Right renal cortex interstitium (tissue), 3 donors: Measurements from ENCODE around the gene GAGE12C. TPM values are rescaled to one million over a fixed set of nuclear protein-coding genes. Genes with fewer than 3 reads are reported as not detected.
"Not testable (repeated sequence)": the region's sequence is repeated elsewhere in the genome, so short reads cannot be mapped to it uniquely, and the experiment has no call there.

Source experiments
- DNase-seq, 3 donors: peaks; one replicate each; pipeline ENCODE4 v3.0.0-alpha.2; 2013; ENCODE audit warnings: low read depth in 3 of 3, low spot score in 2 of 3
- polyA plus RNA-seq, 3 donors: library from polyadenylated mRNA; unstranded; fragments of 120-200 nt; gene quantifications; one replicate each; pipeline ENCODE4 v1.2.1, GENCODE V29; 2013; ENCODE audit not compliant: insufficient read length in 3 of 3

The GAGE12C gene
- not detected for polyA plus RNA-seq

GRCh38 chrX:49531877-49532276 is at the start of gene GAGE12C:
GAGE12C (plus strand) TSS chrX:49532177; CDS start chrX:49533332, 1,155 bp downstream.
- DNase-seq, result not testable (repeated sequence)

- not testable (repeated sequence) for DNase-seq
Measured at GRCh38 chrX:49541433-49541832, 9.5 kb downstream of the GAGE12C start, which contains the start of gene GAGE12D. GAGE12D (plus strand) TSS chrX:49541733; CDS start chrX:49542888, 1,155 bp downstream.

GRCh38 chrX:49550989-49551388 is 19.0 kb downstream of the GAGE12C start, which contains the start of gene GAGE12E:
GAGE12E (plus strand) TSS chrX:49551289; CDS start chrX:49552444, 1,155 bp downstream.
- not testable (repeated sequence) for DNase-seq

- DNase-seq, result not testable (repeated sequence)
Measured at GRCh38 chrX:49560542-49560941, 28.6 kb downstream of the GAGE12C start, which contains the start of gene GAGE12F. GAGE12F (plus strand) TSS chrX:49560842; CDS start chrX:49561997, 1,155 bp downstream.

- DNase-seq, result not testable (repeated sequence)
Measured at GRCh38 chrX:49568728-49569127, 36.8 kb downstream of the GAGE12C start.

GRCh38 chrX:49569152-49569551 is 37.2 kb downstream of the GAGE12C start:
- not testable (repeated sequence) for DNase-seq

GRCh38 chrX:49570100-49570499 is 38.1 kb downstream of the GAGE12C start, which contains the start of gene GAGE12G:
GAGE12G (plus strand) TSS chrX:49570400; CDS start chrX:49571555, 1,155 bp downstream.
- DNase-seq, result not testable (repeated sequence)

- DNase-seq, result not testable (repeated sequence)
Measured at GRCh38 chrX:49579649-49580048, 47.7 kb downstream of the GAGE12C start, which contains the start of gene GAGE12H. GAGE12H (plus strand) TSS chrX:49579949; CDS start chrX:49581104, 1,155 bp downstream.

Other genes with a start within 250 kb of the GAGE12C start
- not detected for gene GAGE10, start 228.5 kb upstream of the GAGE12C start, polyA plus RNA-seq
- not detected for gene GAGE12J, start 210.1 kb upstream of the GAGE12C start, polyA plus RNA-seq
- under 1 TPM in 1 of 3 donors, not detected in 2; 0.40 TPM for gene GAGE13, start 200.6 kb upstream of the GAGE12C start, polyA plus RNA-seq
- gene GAGE12D, start 9.6 kb downstream of the GAGE12C start, polyA plus RNA-seq, result not detected
- gene GAGE12E, start 19.1 kb downstream of the GAGE12C start, polyA plus RNA-seq, result not detected
- not detected for gene GAGE12F, start 28.7 kb downstream of the GAGE12C start, polyA plus RNA-seq
- gene GAGE12G, start 38.2 kb downstream of the GAGE12C start, polyA plus RNA-seq, result not detected
- not detected for gene GAGE12H, start 47.8 kb downstream of the GAGE12C start, polyA plus RNA-seq
- not detected for gene GAGE2A, start 57.3 kb downstream of the GAGE12C start, polyA plus RNA-seq
- gene GAGE1, start 66.8 kb downstream of the GAGE12C start, polyA plus RNA-seq, result not detected
- not detected for gene PAGE1, start 163.8 kb downstream of the GAGE12C start, polyA plus RNA-seq